Bronchial epithelial cell (primary cell): ENCODE measurements around the gene NEDD4. TPM values are rescaled to one million over a fixed set of nuclear protein-coding genes. Genes with fewer than 3 reads are reported as not detected.
"Not testable (repeated sequence)": the region's sequence is repeated elsewhere in the genome, so short reads cannot be mapped to it uniquely, and the experiment has no call there.

Source experiments
- DNase-seq: peaks from one replicate; pipeline ENCODE4 v3.0.0-alpha.2; 2010; ENCODE audit warnings: low read depth
- FAIRE-seq: peaks from 2 replicates; lab custom pipeline; 2011; peaks lifted over from hg19 to GRCh38; lab: Jason Lieb, UNC
- H3K27me3 ChIP-seq: 2 replicates; pipeline ENCODE4 v1.5.1; 2011; ENCODE audit warnings: low read length; ENCODE audit not compliant: control insufficient read depth, insufficient read depth
- H3K36me3 ChIP-seq: 2 replicates; pipeline ENCODE4 v1.5.1; 2011; ENCODE audit warnings: low read length; ENCODE audit not compliant: control insufficient read depth, insufficient read depth
- H3K4me3 ChIP-seq: 2 replicates; pipeline ENCODE4 v1.5.1; 2011; ENCODE audit warnings: mild to moderate bottlenecking, low read depth, low read length, control low read depth
- total RNA-seq: library from RNA; depleted of rRNA; stranded (reverse); fragments of >200 nt; gene quantifications from 2 replicates; pipeline ENCODE4 v1.2.1, GENCODE V29; 2014
- TF ChIP-seq, protein P1 (sequence below): IDR thresholded peaks from 2 replicates; pipeline ENCODE4 v1.5.1; 2011; ENCODE audit warnings: mild to moderate bottlenecking, moderate library complexity, low read length, control low read depth, inconsistent platforms; ENCODE audit not compliant: insufficient read depth, severe bottlenecking

NEDD4 gene
- total RNA-seq, 1 donor from 2014 or later: 37.1 TPM

DNA sequence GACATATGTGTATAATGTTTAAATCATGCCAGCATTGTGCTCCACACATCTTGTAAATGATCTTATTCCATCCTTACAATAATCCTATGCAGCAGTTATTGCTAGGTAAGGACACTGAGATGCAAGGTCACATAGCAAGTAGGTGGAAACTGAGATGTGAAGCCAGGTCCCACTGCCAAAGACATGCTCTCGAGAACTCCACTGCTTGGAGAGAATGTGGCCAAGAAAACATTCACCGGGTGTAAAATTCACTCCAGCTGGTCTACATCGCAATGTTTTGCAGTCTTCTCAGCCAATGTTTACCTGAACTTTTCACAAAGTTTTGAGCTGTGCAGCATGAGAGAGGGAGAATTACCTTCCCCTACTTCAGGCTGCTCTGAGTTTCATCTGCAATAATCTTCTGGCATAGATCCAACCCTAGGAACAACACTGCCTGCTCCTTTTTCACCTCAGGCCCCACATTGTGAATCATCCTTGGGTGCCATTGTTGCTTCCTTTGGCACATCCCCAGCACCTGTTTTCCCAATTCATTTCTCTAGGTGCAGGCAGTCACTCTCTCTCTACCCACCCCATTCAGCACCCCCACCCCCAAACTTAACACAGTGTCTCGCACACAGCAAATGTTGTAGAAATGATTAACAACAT is 197.0 kb downstream of the NEDD4 start:
- DNase-seq: peak; percentile 70
- Histone ChIP-seq H3K4me3 (no peak overlapping the region), H3K36me3 (no peaks in the 10 kb centered on the region), H3K27me3 (no peaks in the 10 kb centered on the region)
- FAIRE-seq: no peak
- TF ChIP-seq, protein P1, sequence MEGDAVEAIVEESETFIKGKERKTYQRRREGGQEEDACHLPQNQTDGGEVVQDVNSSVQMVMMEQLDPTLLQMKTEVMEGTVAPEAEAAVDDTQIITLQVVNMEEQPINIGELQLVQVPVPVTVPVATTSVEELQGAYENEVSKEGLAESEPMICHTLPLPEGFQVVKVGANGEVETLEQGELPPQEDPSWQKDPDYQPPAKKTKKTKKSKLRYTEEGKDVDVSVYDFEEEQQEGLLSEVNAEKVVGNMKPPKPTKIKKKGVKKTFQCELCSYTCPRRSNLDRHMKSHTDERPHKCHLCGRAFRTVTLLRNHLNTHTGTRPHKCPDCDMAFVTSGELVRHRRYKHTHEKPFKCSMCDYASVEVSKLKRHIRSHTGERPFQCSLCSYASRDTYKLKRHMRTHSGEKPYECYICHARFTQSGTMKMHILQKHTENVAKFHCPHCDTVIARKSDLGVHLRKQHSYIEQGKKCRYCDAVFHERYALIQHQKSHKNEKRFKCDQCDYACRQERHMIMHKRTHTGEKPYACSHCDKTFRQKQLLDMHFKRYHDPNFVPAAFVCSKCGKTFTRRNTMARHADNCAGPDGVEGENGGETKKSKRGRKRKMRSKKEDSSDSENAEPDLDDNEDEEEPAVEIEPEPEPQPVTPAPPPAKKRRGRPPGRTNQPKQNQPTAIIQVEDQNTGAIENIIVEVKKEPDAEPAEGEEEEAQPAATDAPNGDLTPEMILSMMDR: no peak

DNA sequence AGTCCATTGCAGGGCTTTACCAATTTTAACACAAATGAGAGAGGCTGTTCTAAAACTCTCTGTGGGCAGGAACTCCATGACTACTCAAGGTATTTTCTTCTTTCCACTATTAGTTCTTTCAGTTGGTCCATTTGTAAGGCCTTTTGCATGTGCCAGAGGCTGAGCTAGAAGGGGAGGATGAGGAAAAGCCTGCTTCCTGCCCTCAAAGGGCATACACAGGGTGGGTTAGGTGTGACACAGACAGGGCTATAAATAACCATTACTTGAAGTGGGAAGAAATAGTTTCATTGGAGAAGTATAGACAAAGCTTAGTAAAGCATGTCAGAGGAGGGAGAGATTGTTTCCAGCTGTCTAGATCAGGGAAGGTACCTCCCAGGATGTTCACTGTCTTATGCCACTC is 198.4 kb downstream of the NEDD4 start:
- no peak for FAIRE-seq
- TF ChIP-seq, protein P1: no peak
- no peak for DNase-seq
- Histone ChIP-seq H3K36me3 (no peaks in the 10 kb centered on the region), H3K27me3 (no peaks in the 10 kb centered on the region), H3K4me3 (no peak overlapping the region)

DNA sequence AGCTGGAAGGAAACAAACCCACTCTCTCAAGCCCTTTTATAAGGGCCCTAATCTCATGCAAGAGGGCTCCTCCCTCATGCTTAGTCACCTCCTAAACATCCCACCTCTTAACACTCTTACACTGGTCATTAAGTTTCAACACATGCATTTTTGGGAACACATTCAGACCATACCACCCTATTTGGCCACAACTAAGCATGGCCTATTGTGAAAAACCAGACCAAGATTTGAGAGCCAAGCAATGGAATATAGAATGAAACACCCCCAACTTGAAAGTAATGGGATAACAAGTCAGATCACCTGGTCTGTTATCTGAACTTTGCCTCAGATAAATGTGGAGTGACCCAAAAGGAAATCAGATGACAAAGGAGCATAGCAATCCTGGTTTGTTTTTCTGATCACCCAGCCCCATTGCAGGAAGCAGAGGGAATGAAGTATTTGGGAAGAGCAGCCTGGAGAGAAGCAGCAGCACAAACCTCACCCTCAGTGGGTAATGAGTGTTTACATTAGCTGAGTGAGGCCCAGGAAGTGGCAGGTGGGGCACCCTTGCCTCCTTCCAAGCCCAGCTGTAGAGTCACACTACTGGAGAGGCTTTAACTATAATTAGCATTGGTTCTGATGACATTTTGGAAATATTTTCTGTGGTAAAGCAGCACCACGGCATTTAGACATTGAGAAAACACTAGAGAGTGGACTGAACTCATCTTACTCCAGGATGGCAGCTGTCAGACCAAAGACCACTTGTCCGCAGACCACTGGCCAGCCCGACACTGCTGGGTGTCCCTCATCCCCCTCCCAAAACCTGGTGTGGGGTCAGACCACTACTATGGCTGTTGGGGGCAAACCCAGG is 201.6 kb downstream of the NEDD4 start:
- H3K27me3 ChIP-seq: no peaks in the 10 kb centered on the region
- H3K36me3 ChIP-seq: no peaks in the 10 kb centered on the region
- FAIRE-seq (peak; percentile 89), DNase-seq (peak; percentile 78)
- H3K4me3 ChIP-seq: no peak overlapping the region
- TF ChIP-seq, protein P1: no peak

DNA sequence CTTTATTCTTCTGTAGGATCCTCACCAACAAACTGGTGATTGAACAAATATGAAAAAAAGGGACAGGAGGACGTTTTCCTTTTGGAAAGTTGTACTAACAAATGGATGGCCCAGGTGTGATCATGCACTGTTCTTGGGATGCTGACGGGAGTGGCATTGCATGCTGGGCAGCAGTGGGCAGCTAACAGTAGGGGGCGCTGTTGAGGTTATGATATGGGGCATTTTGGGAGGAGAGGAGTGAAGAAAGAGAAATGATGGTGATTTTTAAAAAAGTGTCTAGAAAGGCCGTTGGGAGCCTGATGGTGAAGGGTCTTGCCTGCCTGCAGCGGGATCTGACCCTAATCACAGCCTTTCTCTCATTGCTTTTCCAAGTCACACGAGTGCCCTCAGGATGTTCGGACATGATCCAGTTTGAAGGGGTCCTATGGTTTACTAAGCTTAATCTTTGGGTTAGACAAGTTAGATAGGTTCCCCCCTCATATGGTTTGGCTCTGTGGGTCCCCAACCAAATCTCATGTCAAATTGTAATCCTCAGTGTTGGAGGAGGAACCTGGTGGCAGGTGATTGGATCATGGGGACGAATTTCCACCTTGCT is 204.2 kb downstream of the NEDD4 start:
- TF ChIP-seq, protein P1: peak; percentile 53
- peak; percentile 9 for DNase-seq
- no peaks in the 10 kb centered on the region for H3K36me3 ChIP-seq
- H3K4me3 ChIP-seq: no peak overlapping the region
- peak; percentile 36 for FAIRE-seq
- H3K27me3 ChIP-seq: no peaks in the 10 kb centered on the region

DNA sequence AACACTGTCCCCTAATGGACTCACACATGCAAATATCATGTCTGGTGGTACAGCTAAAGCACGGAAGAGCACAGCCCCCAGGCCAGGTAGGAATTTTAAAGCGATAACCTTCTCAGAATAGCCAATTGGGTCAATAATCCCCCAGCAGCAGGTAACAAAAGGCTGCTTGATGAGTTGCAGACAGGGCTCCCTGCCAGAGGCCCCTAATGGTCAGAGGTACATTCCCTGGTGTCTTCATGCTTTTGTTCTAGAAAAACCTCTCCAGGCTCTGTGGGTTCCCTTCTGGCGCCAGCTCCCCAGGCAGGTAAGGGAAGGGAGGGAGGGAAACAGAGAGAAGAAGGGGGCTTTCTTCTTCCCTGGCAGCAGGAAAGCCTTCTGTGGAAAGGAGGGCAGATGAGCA is 207.1 kb downstream of the NEDD4 start:
- FAIRE-seq (no peak), DNase-seq (no peak)
- Histone ChIP-seq H3K27me3 (no peaks in the 10 kb centered on the region), H3K4me3 (no peak overlapping the region), H3K36me3 (no peaks in the 10 kb centered on the region)
- TF ChIP-seq, protein P1: no peak

DNA sequence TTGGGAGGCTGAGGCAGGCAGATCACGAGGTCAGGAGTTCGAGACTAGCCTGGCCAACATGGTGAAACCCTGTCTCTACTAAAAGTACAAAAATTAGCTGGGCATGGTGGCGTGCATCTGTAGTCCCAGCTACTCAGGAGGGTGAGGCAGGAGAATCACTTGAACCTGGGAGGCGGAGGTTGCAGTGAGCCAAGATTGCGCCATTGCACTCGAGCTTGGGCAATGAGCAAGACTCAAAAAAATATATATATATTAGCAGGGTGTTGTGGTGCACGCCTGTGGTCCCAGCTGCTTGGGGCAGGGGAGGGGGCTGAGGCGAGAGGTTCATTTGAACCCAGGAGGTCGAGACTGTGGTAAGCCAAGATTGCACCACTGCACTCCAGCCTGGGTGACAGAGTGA is 207.8 kb downstream of the NEDD4 start:
- FAIRE-seq, H3K4me3 ChIP-seq, DNase-seq: not testable (repeated sequence)

More for the DNA sequence above, 207.8 kb downstream of the NEDD4 start:
- not testable (repeated sequence) for H3K36me3 ChIP-seq, H3K27me3 ChIP-seq
